ENCODE data around the gene ISCA1. TPM values are rescaled to one million over a fixed set of nuclear protein-coding genes. Genes with fewer than 3 reads are reported as not detected.

ISCA1 gene
- total RNA-seq, 1 experiment from 2014 or later, result 41.2 TPM

GRCh38 chr9:86285261-86285660 is 2.9 kb upstream of the ISCA1 start:
- DNase-seq (ENCODE audit: low read depth), result no peak

DNA sequence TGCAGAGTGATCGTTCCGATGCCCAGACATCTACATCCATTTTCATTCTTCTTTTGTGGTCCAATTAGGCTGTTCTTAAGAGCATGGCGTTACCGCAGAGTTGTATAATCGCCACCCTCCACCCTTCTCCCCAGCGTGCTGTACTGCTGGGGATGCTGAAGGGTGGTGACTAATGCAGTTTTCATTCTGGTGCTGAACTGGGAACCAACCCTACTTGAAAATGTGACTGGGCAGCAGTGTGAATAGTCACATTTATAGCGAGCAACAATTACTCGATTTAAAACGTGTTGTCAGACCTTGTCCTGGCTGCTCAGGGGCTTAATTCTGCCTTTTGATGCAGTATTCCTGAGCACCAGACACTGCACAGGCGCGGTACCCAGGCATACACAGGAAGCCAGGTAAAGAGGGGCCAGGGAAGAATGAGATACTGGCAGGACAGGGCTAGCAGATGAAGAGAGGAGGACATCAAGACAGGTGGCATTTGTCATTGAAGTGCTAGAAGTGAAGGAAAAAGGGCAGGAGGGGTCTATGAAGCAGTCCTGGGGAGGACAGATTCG is 719 bp upstream of the ISCA1 start:
- peak; percentile 84 for DNase-seq (ENCODE audit: low read depth)

DNA sequence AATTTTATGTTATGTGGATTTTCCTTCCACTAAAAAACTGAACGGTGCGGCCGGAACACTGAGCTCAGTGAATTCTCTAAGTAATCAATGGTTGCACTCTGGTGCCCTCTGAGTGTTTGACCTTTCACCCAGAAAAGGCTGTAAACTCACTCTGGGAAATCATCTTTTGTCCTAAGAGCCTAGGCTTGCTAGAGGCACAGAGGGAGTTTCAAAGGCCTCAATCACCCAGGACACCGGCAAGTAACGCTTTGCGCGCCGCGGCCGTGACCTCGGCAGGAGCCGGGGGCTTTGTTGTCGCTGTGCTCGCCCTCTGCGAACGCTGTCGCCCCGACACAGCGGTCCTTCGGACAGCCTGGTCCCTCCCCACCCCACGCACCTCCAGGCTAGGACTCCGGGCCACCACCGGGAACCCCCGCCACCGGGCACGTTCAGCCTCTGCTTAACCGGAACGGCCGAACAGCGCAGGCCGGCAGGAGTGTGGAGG is 703 bp downstream of the ISCA1 start:
- DNase-seq (ENCODE audit: low read depth), result no peak

DNA sequence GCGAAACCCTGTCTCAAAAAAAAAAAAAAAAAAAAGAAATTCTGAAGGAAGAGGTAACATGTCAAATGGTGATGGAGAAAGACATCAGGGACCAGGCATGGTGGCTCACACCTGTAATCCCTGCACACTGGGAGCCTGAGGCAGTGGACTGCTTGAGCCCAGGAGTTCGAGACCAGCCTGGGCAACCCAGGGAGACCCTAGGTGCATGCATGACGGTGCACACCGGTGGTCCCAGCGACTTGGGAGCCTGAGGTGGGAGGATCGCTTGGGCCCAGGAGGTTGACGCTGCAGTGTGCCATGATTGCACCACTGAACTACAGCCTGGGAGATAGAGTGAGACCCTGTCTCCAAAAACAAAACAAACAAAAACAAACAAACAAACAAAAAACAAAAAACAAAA is 1.8 kb downstream of the ISCA1 start:
- DNase-seq (ENCODE audit: low read depth), result no peak

DNA sequence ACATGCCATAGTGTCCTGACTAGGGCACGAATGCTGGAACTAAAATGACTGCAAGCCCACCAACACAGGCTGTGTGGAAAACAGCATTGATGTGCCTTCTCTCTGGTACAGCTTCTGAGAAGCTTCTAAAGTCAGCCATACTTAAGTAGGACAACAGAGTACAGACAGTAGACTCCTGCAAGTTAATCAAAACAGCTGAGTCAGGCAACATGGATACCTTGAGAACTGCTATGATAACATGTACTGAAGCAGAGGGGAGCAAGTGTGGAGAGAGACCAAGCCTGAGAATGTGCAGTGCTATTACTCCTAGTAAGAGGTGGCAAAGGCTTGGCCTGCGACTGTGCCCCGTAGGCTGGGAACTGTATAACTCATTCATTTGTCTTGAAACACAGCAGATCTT is 2.5 kb downstream of the ISCA1 start:
- DNase-seq (ENCODE audit: low read depth), result no peak

GRCh38 chr9:86277072-86277471 is 5.3 kb downstream of the ISCA1 start:
- no peak for DNase-seq (ENCODE audit: low read depth)

GRCh38 chr9:86275962-86276361 is 6.4 kb downstream of the ISCA1 start:
- DNase-seq (ENCODE audit: low read depth), result no peak

- no peak for DNase-seq (ENCODE audit: low read depth)
These were observed 7.3 kb downstream of the ISCA1 start for GRCh38 chr9:86274821-86275643.

GRCh38 chr9:86272221-86272620 is 10.1 kb downstream of the ISCA1 start:
- no peak for DNase-seq (ENCODE audit: low read depth)

GRCh38 chr9:86263876-86264275 is 18.5 kb downstream of the ISCA1 start:
- DNase-seq (ENCODE audit: low read depth), result peak; percentile 47

- no peak for DNase-seq (ENCODE audit: low read depth)
These were observed 19.8 kb downstream of the ISCA1 start for GRCh38 chr9:86262492-86262891.

DNA sequence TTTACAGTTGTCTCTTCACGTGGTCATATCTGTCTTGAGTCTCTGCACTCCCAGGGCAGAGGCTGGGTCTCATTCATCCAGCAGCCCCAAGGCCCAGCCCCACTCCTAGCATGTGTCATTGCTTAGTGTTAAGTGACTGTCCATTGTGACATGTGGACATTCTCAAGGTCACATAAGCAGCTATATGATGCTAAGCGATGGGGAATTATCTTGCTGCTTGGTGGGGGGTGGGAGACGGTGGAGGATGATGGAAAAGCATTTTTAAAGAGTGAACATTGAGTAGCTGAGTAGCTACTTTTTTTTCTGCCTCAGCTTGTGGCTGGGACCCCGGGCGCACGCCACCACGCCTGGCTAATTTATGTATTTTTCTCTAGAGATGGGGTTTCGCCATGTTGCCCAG is 22.8 kb downstream of the ISCA1 start, which contains the start of gene C9orf153:
C9orf153 (minus strand) TSS at position 101 of the 400 bp plus-strand sequence. CDS start 30,054 bp downstream, outside the sequence.
- DNase-seq (ENCODE audit: low read depth), result no peak

- no peak for DNase-seq (ENCODE audit: low read depth)
These were observed 24.9 kb downstream of the ISCA1 start for GRCh38 chr9:86257391-86257790.

- no peak for DNase-seq (ENCODE audit: low read depth)
These were observed 25.7 kb downstream of the ISCA1 start for GRCh38 chr9:86256653-86257052.

DNA sequence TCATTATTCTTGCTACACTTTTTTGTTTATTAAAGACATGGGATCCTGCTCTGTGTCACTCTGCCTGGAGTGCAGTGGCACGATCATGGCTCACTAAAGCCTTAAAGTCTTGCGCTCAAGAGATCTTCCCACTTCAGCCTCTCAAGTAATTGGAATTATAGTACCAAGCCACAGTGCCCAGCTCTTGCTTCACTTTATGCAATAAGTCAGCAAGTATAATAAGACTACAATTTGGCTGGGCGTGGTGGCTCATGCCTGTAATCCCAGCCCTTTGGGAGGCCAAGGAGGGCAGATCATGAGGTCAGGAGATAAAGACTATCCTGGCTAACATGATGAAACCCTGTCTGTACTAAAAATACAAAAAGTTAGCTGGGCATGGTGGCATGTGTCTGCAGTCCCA is 28.8 kb downstream of the ISCA1 start:
- no peak for DNase-seq (ENCODE audit: low read depth)

DNA sequence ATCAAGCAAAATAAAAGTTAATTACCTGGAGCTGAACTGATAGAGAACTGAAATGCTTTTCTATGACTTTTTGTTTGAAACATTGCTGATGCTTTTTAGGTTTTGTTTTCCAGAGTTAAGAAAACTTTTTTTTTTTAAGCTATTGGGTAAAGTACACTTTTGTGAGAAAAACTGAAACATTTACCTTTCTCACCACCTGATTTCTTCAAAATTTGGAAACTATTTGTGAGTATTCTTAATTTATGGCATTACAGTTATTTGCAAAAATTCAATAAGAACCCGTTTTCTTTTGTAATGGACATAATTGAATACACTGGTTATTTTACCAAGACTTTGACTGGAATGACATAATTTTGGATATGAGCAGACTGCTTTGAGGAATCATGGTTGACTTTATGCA is 29.5 kb downstream of the ISCA1 start:
- no peak for DNase-seq (ENCODE audit: low read depth)

GRCh38 chr9:86250123-86250522 is 32.2 kb downstream of the ISCA1 start:
- DNase-seq (ENCODE audit: low read depth), result no peak

DNA sequence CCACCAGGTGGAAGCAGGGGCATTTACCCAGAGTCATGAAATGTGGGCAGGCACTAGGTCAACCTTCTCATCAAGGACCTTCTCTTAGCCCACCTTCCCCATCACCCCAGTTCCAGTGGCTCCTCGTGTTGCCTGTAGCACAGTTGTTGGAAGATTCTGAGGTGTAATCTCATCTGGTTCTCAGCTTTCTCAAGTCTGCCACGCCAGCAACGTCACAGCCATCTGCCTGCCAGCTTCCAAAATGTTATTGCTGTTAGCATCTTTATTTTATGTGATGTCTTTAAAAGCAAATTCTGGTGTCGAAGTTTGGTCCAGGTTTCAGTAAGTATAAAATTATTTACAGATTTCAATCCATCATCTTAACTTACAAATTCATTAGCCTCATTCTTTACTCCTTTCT is 33.6 kb downstream of the ISCA1 start:
- DNase-seq (ENCODE audit: low read depth), result no peak

DNA sequence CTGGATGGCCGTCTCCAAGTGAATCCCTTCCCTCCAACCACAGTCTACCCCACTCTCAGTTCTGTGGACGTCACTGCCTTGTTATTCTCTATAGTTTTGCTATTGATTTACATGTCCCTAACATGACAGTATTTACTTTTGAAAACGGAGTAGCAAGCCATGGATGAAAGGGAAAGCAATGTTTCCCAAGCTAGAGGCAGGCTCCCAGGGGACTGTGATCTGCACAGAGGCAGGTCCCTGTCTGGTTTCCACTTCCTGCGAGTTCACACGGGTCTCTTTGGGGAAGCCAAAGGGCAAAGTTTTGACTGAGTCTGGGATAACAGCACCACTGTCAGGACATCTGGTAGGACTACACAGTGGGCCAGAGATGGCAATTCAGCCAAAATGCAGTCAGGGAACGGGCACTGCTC is 35.6 kb downstream of the ISCA1 start:
- DNase-seq (ENCODE audit: low read depth), result peak; percentile 42

GRCh38 chr9:86242071-86242470 is 40.3 kb downstream of the ISCA1 start:
- no peak for DNase-seq (ENCODE audit: low read depth)

DNA sequence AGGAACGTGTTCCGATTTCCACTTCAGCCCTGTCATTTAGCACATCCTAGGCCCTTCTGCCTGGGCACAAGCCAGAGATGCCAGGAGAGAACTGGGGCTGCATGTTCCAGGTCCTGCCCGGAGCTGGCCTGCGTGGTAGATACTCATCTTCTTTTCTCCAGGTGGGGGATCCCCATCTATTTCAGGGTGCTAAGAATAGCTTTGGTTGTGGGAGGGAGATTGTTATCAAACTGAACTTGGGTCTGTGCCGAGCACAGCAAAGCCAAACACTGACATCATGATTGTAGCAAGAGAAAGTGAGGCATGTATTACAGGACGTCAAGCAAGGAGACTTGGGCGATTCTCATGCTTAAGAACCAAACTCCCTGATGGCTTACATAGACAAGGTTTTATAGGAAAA is 41.1 kb downstream of the ISCA1 start:
- no peak for DNase-seq (ENCODE audit: low read depth)

DNA sequence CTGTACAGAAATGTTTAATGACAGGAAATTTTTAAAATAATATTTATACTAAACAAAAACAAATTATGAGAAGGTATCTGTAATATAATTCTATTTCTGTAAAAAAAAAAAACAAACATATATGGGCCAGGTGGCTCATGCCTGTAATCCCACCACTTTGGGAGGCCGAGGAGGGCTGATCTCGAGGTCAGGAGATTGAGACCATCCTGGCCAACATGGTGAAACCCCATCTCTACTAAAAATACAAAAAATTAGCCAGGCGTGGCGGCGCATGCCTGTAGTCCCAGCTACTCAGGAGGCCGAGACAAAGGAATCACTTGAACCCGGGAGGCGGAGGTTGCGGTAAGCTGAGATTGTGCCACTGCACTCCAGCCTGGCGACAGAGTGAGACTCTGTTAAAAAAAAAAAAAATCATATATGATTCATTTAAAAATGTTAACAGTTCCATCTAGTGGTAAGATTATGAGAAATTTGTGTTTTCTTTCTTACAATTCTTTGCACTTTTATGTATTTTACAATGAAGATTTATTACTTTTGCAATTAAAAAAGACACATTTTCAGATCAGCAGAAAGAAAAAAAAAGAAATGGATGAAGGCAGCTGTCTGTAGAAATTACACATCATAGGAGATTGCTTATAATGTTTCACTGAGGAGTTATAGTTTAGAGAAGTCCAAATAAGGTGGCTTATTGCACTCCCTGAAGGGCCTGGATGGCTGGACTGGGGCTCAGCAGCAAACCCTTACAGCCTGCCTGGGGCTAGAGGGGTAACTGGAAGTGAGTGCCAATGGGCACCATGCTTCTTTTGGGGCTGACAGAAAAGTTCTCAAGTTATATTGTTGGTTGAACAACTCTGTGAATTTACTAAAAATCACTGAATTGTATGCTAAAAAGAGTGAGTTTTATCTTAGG is 43.2 kb downstream of the ISCA1 start:
- DNase-seq (ENCODE audit: low read depth), result no peak

Measured in LHCN-M2 (cell line).